DOHH2 (cell line): ENCODE data around the gene KRT76.

ENCODE experiments used
- H3F3A ChIP-seq: fragments of 200-600 bp; sonication (generic), shearing (Covaris generic); 2 replicates; pipeline ENCODE4 v1.6.0; 2016; ENCODE audit warnings: antibody characterized with exemption, mild to moderate bottlenecking; ENCODE audit not compliant: control insufficient read depth, insufficient read depth
- H3K27ac ChIP-seq: fragments of 200-600 bp; sonication (generic); 2 replicates; pipeline ENCODE4 v1.5.1; 2014; ENCODE audit warnings: low read depth, mild to moderate bottlenecking, low read length, moderate library complexity
- H3K27me3 ChIP-seq: fragments of 200-600 bp; sonication (generic); 2 replicates; pipeline ENCODE4 v1.6.1; 2014; ENCODE audit warnings: mild to moderate bottlenecking, low read length, mixed read lengths; ENCODE audit not compliant: control insufficient read depth
- H3K36me3 ChIP-seq: fragments of 200-600 bp; sonication (generic); 2 replicates; pipeline ENCODE4 v1.6.1; 2014; ENCODE audit warnings: mild to moderate bottlenecking, low read length, moderate library complexity, mixed read lengths; ENCODE audit not compliant: control insufficient read depth
- H3K4me1 ChIP-seq: fragments of 200-600 bp; sonication (generic); 2 replicates; pipeline ENCODE4 v1.6.1; 2014; ENCODE audit warnings: mild to moderate bottlenecking, low read length, mixed read lengths; ENCODE audit not compliant: control insufficient read depth
- H3K4me2 ChIP-seq: fragments of 200-600 bp; sonication (generic); 2 replicates; pipeline ENCODE4 v1.6.0; 2014; ENCODE audit warnings: mild to moderate bottlenecking, low read length, moderate library complexity
- H3K4me3 ChIP-seq: fragments of 200-600 bp; sonication (generic); 2 replicates; pipeline ENCODE4 v1.5.1; 2014; ENCODE audit warnings: mild to moderate bottlenecking, low read length, mixed read lengths
- H3K79me2 ChIP-seq: fragments of 200-600 bp; sonication (generic); 2 replicates; pipeline ENCODE4 v1.6.1; 2014; ENCODE audit warnings: mild to moderate bottlenecking, low read length, mixed read lengths; ENCODE audit not compliant: control insufficient read depth
- H3K9me2 ChIP-seq: fragments of 200-600 bp; sonication (generic); replicated peaks from 2 replicates; pipeline ENCODE4 v1.6.1; 2014; ENCODE audit warnings: mild to moderate bottlenecking, low read length, mixed read lengths; ENCODE audit not compliant: control insufficient read depth
- H3K9me3 ChIP-seq: fragments of 200-600 bp; sonication (generic); 2 replicates; pipeline ENCODE4 v1.6.1; 2014; ENCODE audit warnings: antibody characterized with exemption, low read length, mixed read lengths; ENCODE audit not compliant: control insufficient read depth, insufficient read depth
- H4K20me1 ChIP-seq: fragments of 200-600 bp; sonication (generic); 2 replicates; pipeline ENCODE4 v1.6.0; 2014; ENCODE audit warnings: low read depth, mild to moderate bottlenecking, antibody characterized with exemption, low read length, moderate library complexity; ENCODE audit not compliant: control insufficient read depth, insufficient read depth
- EZH2phosphoT487 ChIP-seq: fragments of 200-600 bp; sonication (generic); IDR thresholded peaks from 2 replicates; pipeline ENCODE4 v1.6.1; 2017; ENCODE audit warnings: borderline replicate concordance, mild to moderate bottlenecking, antibody characterized with exemption, low read length, moderate library complexity, mixed read lengths
- TF ChIP-seq, protein P1 (sequence below): fragments of 200-600 bp; sonication (generic); IDR thresholded peaks from one replicate; pipeline ENCODE4 v1.5.1; 2014; ENCODE audit warnings: antibody characterized with exemption, mild to moderate bottlenecking, low read depth, low read length; ENCODE audit not compliant: poor library complexity, severe bottlenecking

The KRT76 gene

GRCh38 chr12:52745554-52745953 lies 31.6 kb downstream of the KRT76 start:
- H3K4me3 ChIP-seq, result no peak overlapping the region
- H3K9me3 ChIP-seq, result no peaks in the 10 kb centered on the region
- H3K9me2 ChIP-seq, result no peaks in the 10 kb centered on the region
- H3K36me3 ChIP-seq, result no peaks in the 10 kb centered on the region
- H4K20me1 ChIP-seq, result no peaks in the 10 kb centered on the region
- H3K4me1 ChIP-seq, result no peaks in the 10 kb centered on the region
- TF ChIP-seq, protein P1, sequence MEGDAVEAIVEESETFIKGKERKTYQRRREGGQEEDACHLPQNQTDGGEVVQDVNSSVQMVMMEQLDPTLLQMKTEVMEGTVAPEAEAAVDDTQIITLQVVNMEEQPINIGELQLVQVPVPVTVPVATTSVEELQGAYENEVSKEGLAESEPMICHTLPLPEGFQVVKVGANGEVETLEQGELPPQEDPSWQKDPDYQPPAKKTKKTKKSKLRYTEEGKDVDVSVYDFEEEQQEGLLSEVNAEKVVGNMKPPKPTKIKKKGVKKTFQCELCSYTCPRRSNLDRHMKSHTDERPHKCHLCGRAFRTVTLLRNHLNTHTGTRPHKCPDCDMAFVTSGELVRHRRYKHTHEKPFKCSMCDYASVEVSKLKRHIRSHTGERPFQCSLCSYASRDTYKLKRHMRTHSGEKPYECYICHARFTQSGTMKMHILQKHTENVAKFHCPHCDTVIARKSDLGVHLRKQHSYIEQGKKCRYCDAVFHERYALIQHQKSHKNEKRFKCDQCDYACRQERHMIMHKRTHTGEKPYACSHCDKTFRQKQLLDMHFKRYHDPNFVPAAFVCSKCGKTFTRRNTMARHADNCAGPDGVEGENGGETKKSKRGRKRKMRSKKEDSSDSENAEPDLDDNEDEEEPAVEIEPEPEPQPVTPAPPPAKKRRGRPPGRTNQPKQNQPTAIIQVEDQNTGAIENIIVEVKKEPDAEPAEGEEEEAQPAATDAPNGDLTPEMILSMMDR, result no peak
- TF ChIP-seq EZH2phosphoT487, result no peak
- no peak overlapping the region for H3K27ac ChIP-seq
- H3F3A ChIP-seq, result no peaks in the 10 kb centered on the region
- H3K79me2 ChIP-seq, result no peaks in the 10 kb centered on the region
- no peak overlapping the region for H3K4me2 ChIP-seq
- no peaks in the 10 kb centered on the region for H3K27me3 ChIP-seq

GRCh38 chr12:52744493-52745156 lies 32.5 kb downstream of the KRT76 start:
- H3K79me2 ChIP-seq, result no peaks in the 10 kb centered on the region
- H3K4me2 ChIP-seq, result no peak overlapping the region
- H3K4me1 ChIP-seq, result no peaks in the 10 kb centered on the region
- no peaks in the 10 kb centered on the region for H3K36me3 ChIP-seq
- no peaks in the 10 kb centered on the region for H3K9me3 ChIP-seq
- H4K20me1 ChIP-seq, result no peaks in the 10 kb centered on the region
- H3K27me3 ChIP-seq, result no peaks in the 10 kb centered on the region
- H3K4me3 ChIP-seq, result no peak overlapping the region
- H3K27ac ChIP-seq, result no peak overlapping the region
- no peaks in the 10 kb centered on the region for H3F3A ChIP-seq
- H3K9me2 ChIP-seq, result no peaks in the 10 kb centered on the region
- TF ChIP-seq, protein P1, result no peak
- no peak for TF ChIP-seq EZH2phosphoT487

GRCh38 chr12:52742822-52743457 lies 34.2 kb downstream of the KRT76 start:
- Histone ChIP-seq H3K4me2 (no peak overlapping the region), H3K27ac (no peak overlapping the region), H3K27me3 (no peaks in the 10 kb centered on the region), H3K79me2 (no peaks in the 10 kb centered on the region), H3K36me3 (no peaks in the 10 kb centered on the region), H3F3A (no peaks in the 10 kb centered on the region), H3K4me1 (no peaks in the 10 kb centered on the region), H4K20me1 (no peaks in the 10 kb centered on the region), H3K9me2 (no peaks in the 10 kb centered on the region), H3K4me3 (no peak overlapping the region), H3K9me3 (no peaks in the 10 kb centered on the region)
- TF ChIP-seq EZH2phosphoT487, result no peak
- TF ChIP-seq, protein P1, result no peak
